Coronary artery (tissue), 2 donors: ENCODE results near the gene RANBP9.

Experiments used
- DNase-seq: peaks from one replicate; pipeline ENCODE4 v3.0.0-alpha.2; 2017; ENCODE audit warnings: low spot score
- H3K27ac ChIP-seq, 2 donors: fragments of 200-600 bp; sonication (generic); one replicate each; pipeline ENCODE4 v1.5.1; 2016 to 2019
- H3K4me3 ChIP-seq: fragments of 200-600 bp; sonication (generic); 2 replicates; pipeline ENCODE4 v1.5.1; 2016; ENCODE audit warnings: mild to moderate bottlenecking, moderate library complexity
- CTCF ChIP-seq: fragments of 200-600 bp; sonication (generic); IDR thresholded peaks from one replicate; pipeline ENCODE4 v1.5.1; 2019; ENCODE audit warnings: antibody characterized with exemption

Gene RANBP9

GRCh38 chr6:13611715-13612114, 99.9 kb downstream of the RANBP9 start:
- Histone ChIP-seq H3K27ac (no peak overlapping the region), H3K4me3 (no peak overlapping the region)
- no peak for DNase-seq
- TF ChIP-seq CTCF = no peak

GRCh38 chr6:13605634-13606033, 106.0 kb downstream of the RANBP9 start:
- no peak for TF ChIP-seq CTCF
- Histone ChIP-seq H3K27ac (no peak overlapping the region), H3K4me3 (no peak overlapping the region)
- no peak for DNase-seq

GRCh38 chr6:13604546-13605416, 106.9 kb downstream of the RANBP9 start:
- no peak for TF ChIP-seq CTCF
- Histone ChIP-seq H3K4me3 (no peak overlapping the region), H3K27ac (no peak overlapping the region)
- no peak for DNase-seq

- H3K4me3 ChIP-seq = no peak overlapping the region
- DNase-seq = no peak
- no peak for TF ChIP-seq CTCF
- no peak overlapping the region for H3K27ac ChIP-seq
These were observed 107.5 kb downstream of the RANBP9 start for GRCh38 chr6:13604135-13604534.

- Histone ChIP-seq H3K4me3 (no peak overlapping the region), H3K27ac (no peak overlapping the region)
- DNase-seq = no peak
- no peak for TF ChIP-seq CTCF
These were observed 111.6 kb downstream of the RANBP9 start for GRCh38 chr6:13600036-13600435.

- no peak overlapping the region for H3K27ac ChIP-seq
- no peak for TF ChIP-seq CTCF
- DNase-seq = no peak
These were observed 114.6 kb downstream of the RANBP9 start for GRCh38 chr6:13597073-13597472.

GRCh38 chr6:13593720-13594119, 117.9 kb downstream of the RANBP9 start:
- H3K27ac ChIP-seq = no peak overlapping the region
- no peak overlapping the region for H3K4me3 ChIP-seq
- no peak for TF ChIP-seq CTCF
- no peak for DNase-seq

More at GRCh38 chr6:13597073-13597472, 114.6 kb downstream of the RANBP9 start:
- H3K4me3 ChIP-seq = no peak overlapping the region
